ENCODE data around the gene SCAF11. TPM values are rescaled to one million over a fixed set of nuclear protein-coding genes. Genes with fewer than 3 reads are reported as not detected.
A peak's percentile ranks its signal among the peaks of the same experiment; 100 is the strongest.
"Not testable (repeated sequence)": the region's sequence is repeated elsewhere in the genome, so short reads cannot be mapped to it uniquely, and the experiment has no call there.

The SCAF11 gene
- 10 to 100 TPM; 74.7 to 89.2 TPM for total RNA-seq
- long read RNA-seq, full-length matches to known transcripts: 12 of 79 reads
- long read RNA-seq, partial matches to known transcripts: 55 of 79 reads
- long read RNA-seq, other reads (novel, unspliced or antisense): 12 of 79 reads

DNA sequence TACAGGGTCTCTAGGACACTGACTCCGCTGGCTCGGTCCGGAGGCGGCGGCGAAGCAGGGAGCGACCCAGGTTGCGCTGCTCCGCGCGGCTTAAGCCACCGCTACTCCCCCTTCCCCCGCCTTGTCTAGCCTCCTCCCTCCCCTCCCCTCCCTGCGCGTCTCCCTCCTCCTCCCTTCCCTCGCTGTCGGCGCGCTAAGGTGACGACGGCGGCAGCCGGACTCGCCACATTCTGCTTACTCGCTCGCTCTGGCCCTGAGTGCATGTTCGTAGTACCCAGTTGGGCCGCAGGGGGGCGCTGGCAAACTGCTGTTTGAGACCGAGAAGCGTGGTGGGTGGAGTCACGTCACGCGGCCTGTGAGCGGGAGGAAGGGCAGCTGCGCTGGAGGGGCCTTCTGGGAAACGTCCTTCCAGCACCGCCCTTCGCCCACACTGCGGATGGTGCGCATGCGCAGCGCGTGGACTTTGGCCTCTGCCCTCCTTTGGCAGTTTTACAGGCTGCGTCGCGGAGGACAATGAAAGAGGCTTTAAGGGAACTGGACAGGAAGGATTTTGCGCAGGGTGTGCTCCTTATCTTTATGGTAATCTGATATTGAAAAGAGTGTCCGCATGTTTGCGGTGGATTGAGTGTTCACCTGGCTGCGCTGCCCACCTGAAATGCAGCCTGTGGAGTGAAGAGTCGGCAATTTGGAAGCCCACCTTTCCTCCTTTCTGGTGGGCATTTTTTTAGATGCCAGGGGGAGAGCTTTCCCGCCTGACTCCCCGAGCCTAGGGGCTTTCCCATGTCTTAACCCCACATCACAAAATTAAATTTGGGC is at the start of gene SCAF11:
Gene SCAF11 (minus strand): TSS at position 107 of the 816 bp plus-strand sequence. CDS start 26,407 bp downstream, outside the sequence.
- intact Hi-C loops (cut with DNase I): loop anchor here in 1 of 2 donors (5.0 kb wide), 2 partner anchors 263 to 382 kb away; partner anchors contain the start of genes ARID2 and SLC38A2
- DNase-seq (peak; percentile 100), ATAC-seq (peak; percentile 94 to 95)

DNA sequence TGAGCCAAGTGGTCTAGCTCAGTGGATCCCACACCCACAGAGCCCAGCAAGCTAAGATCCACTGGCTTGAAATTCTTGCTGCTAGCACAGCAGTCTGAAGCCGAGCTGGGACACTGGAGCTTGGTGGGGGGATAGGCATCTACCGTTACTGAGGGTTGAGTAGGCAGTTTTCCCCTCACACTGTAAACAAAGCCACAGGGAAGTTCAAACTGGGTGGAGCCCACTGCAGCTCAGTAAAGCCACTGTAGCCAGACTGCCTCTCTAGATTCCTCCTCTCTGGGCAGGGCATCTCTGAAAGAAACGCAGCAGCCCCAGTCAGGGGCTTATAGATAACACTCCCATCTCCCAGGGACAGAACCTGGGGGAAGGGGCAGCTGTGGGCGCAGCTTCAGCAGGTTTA is 46.7 kb upstream of the SCAF11 start:
- ATAC-seq; DNase-seq; intact Hi-C loops (cut with DNase I): not testable (repeated sequence)

- ATAC-seq: no peak
- intact Hi-C loops (cut with DNase I): no loop called here
- DNase-seq: no peak
Measured at GRCh38 chr12:46027172-46027571, 36.8 kb upstream of the SCAF11 start.

- intact Hi-C loops (cut with DNase I): no loop called here
Measured at GRCh38 chr12:46024099-46024498, 33.7 kb upstream of the SCAF11 start.

GRCh38 chr12:46020768-46021167 is 30.4 kb upstream of the SCAF11 start:
- DNase-seq: no peak
- intact Hi-C loops (cut with DNase I): no loop called here
- ATAC-seq: no peak

More at GRCh38 chr12:46024099-46024498, 33.7 kb upstream of the SCAF11 start:
- no peak for DNase-seq
- no peak for ATAC-seq

DNA sequence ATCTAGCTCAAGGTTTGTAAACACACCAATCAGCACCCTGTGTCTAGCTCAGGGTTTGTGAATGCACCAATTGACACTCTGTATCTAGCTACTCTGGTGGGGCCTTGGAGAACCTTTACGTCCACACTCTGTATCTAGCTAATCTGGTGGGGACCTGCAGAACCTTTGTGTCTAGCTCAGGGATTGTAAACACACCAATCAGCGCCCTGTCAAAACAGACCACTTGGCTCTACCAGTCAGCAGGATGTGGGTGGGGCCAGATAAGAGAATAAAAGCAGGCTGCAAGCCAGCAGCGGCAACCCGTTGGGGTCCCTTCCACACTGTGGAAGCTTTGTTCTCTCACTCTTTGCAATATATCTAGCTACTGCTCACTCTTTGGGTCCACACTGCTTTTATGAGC is 28.3 kb upstream of the SCAF11 start:
- intact Hi-C loops (cut with DNase I); DNase-seq; ATAC-seq: not testable (repeated sequence)

GRCh38 chr12:46017866-46018375 is 27.5 kb upstream of the SCAF11 start:
- DNase-seq; intact Hi-C loops (cut with DNase I); ATAC-seq: not testable (repeated sequence)

- no peak for ATAC-seq
- intact Hi-C loops (cut with DNase I): no loop called here
- DNase-seq: no peak
Measured at GRCh38 chr12:46005823-46006222, 15.4 kb upstream of the SCAF11 start.

DNA sequence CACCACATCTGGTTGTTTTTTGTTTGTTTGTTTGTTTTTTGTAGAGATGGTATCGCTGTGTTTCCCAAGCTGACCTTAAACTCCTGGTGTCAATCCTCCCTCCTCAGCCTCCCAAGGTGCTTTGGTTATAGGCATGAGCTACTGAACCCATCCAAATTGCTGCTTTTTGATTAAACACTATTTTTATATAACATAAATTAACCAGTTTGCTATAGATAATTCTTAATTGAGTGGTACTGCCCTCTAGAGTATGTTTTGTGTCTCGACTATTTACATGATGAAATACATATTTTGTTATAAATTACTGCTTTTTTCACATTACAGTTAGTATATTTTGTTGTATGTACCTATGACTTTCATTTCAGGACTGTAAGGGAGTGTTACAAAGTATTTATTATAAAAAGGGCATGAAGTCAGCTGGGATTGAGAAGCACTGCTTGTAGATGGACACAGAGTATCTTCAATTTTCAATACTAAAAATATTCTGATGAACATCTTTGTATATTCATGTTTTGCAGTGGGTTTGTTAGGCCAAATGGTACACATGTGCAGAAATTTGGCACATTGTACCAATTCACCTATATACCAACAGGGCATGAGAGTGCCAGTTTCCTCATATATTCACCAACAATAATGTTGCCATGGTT is 14.9 kb upstream of the SCAF11 start:
- ATAC-seq (no peak), DNase-seq (no peak)
- intact Hi-C loops (cut with DNase I): no loop called here

DNA sequence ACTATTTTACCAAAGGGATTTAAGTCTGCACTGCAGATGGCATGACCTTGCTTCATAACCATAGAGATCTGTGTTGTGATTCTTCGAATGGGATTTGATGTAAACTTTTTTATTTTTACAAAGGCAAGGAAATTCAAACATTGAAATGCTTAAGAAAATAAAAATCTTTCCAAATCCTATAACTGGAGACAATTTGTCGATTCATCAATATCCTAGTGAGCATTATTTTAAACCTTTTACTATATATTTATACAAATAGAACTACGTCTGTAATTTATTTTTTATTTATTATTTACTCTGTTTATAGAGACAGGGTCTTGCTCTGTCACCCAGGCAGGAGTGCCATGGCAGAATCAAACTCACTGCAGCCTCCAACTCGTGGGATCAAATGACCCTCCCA is 14.3 kb upstream of the SCAF11 start:
- DNase-seq: no peak
- intact Hi-C loops (cut with DNase I): no loop called here
- no peak for ATAC-seq

GRCh38 chr12:46000076-46000475 is 9.7 kb upstream of the SCAF11 start:
- intact Hi-C loops (cut with DNase I); ATAC-seq; DNase-seq: not testable (repeated sequence)

DNA sequence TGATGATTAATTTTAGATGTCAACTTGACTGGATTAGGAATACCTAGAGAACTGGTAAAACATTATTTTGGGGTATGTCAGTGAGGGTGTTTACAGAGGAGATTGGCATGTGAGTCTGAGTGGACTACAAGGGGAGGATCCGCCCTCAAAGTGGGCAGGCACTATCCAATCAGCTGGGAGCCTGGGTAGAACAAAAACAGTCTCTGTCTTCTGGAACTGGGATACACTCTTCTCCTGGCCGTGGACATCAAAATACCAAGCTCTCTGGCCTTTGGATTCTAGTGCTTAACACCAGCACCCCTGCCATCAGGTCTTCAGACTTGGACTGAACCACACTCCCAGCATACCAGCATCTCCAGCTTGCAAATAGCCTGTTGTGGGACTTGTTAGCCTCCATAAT is 4.4 kb upstream of the SCAF11 start:
- intact Hi-C loops (cut with DNase I): loop anchor here in 1 of 2 donors (5.0 kb wide), 2 partner anchors 267 to 378 kb away; partner anchors contain the start of genes ARID2 and SLC38A2
- ATAC-seq: no peak
- no peak for DNase-seq

- ATAC-seq: peak; percentile 32 to 50
- DNase-seq: peak; percentile 84
- intact Hi-C loops (cut with DNase I): loop anchor here in 1 of 2 donors (5.0 kb wide), 2 partner anchors 264 to 381 kb away; partner anchors contain the start of genes ARID2 and SLC38A2
Measured at GRCh38 chr12:45991284-45992249, 1.2 kb upstream of the SCAF11 start.

GRCh38 chr12:45989721-45990467 is 480 bp downstream of the SCAF11 start:
- ATAC-seq: peak; percentile 28 to 47
- DNase-seq: peak; percentile 79
- intact Hi-C loops (cut with DNase I): loop anchor here in 1 of 2 donors (5.0 kb wide), 2 partner anchors 263 to 382 kb away; partner anchors contain the start of genes ARID2 and SLC38A2

DNA sequence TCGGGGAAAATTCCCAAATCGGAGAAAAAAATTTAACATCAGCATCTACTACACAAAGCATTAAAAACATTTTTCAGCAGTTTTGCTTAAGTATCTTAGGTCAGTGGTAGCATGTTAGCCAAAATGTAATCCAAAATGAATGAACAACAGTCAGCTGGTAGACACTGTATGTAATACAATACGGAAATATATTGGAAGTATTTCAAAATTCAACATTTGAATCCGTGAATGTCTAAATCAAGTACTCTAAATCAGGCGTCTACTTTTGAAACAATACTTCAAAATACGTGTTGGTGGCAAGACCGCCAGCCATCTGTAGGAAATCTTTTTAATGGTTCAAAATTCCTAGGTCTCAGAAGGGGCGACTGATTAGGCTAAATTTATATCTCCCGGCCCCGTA is 1.1 kb downstream of the SCAF11 start:
- DNase-seq (no peak), ATAC-seq (no peak)
- intact Hi-C loops (cut with DNase I): no loop called here

DNA sequence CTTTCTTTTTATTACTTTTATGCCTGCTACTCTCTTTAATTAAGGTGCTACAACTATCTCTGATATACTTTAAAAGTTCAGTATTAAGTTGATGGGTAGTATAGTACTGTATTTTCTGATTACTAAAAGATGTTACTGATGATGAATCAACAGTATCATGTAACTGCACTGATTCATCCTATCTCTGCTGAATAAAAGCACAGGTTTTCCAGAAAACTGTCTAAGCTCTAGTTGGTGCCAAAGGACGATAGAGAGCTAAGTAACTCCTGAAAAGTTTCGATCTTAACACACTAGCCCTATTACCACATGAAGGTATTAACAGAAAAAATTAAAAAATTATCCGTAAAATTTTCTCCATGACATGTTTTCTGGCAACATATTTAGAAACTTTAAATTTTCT is 2.1 kb downstream of the SCAF11 start:
- ATAC-seq (no peak), DNase-seq (no peak)
- intact Hi-C loops (cut with DNase I): no loop called here

GRCh38 chr12:45987340-45987727 is 3.0 kb downstream of the SCAF11 start:
- DNase-seq (no peak), ATAC-seq (no peak)
- intact Hi-C loops (cut with DNase I): no loop called here
